Adrenal gland (tissue), 5 donors: ENCODE data around the gene GALNT1.

Experiments used
- CTCF ChIP-seq, 6 experiments: fragments of 450-650 bp in 4 of 6; fragments of 200-600 bp in 2 of 6; sonication (generic) in 1 of 6; IDR thresholded peaks; 1 replicate in 5 of 6; 2 replicates in 1 of 6; pipeline versions ENCODE4 v1.5.1 to v1.8.0; 2016 to 2021; ENCODE audit warnings: antibody characterized with exemption in 6 of 6, mild to moderate bottlenecking in 2 of 6, moderate library complexity in 1 of 6
- POLR2A ChIP-seq, 2 donors: fragments of 450-650 bp; IDR thresholded peaks; one replicate each; pipeline ENCODE4 v1.6.1; 2017; ENCODE audit warnings: antibody characterized with exemption in 2 of 2, mild to moderate bottlenecking in 2 of 2, moderate library complexity in 1 of 2
- donor health status: DM: no; HTN: no; CAD: no.

GRCh38 chr18:35695384-35695783 lies 113.8 kb downstream of the GALNT1 start:
- no peak for TF ChIP-seq CTCF (IDR thresholded peaks at IDR 0.05)
- TF ChIP-seq POLR2A (IDR thresholded peaks at IDR 0.05) = no peak
